WTC11 (cell line): ENCODE results near the gene KSR2. TPM values are rescaled to one million over a fixed set of nuclear protein-coding genes. Genes with fewer than 3 reads are reported as not detected.

Experiments used
- ATAC-seq: fragments of 200-7000 bp; cut with Tn5 transposase; 2 replicates; pipeline ENCODE4 v1.10.0; 2021; ENCODE audit warnings: mild to moderate bottlenecking, moderate library complexity
- CTCF ChIA-PET: fragments of 300-600 bp; sonication (Branson Sonifier 250); formaldehyde crosslinking; loops from one replicate; lab custom pipeline; 2021; ENCODE audit warnings: antibody characterized with exemption; lab: Charles Lee
- POLR2A ChIA-PET: fragments of 350-600 bp; sonication (Branson Sonifier 250); formaldehyde crosslinking; loops from one replicate; lab custom pipeline; 2021; ENCODE audit warnings: antibody characterized with exemption; lab: Charles Lee
- DNase-seq: peaks from one replicate; pipeline ENCODE4 v3.0.0; 2021; ENCODE audit warnings: low spot score
- H3K27ac Mint-ChIP-seq: 2 replicates; pipeline ENCODE4 v1.8.0; 2021; ENCODE audit warnings: mixed read lengths
- H3K27me3 Mint-ChIP-seq: 2 replicates; pipeline ENCODE4 v1.8.0; 2021; ENCODE audit warnings: low read depth, mild to moderate bottlenecking, moderate library complexity, mixed read lengths
- H3K36me3 Mint-ChIP-seq: 2 replicates; pipeline ENCODE4 v1.8.0; 2021; ENCODE audit warnings: mixed read lengths
- H3K4me1 Mint-ChIP-seq: 2 replicates; pipeline ENCODE4 v1.8.0; 2022; ENCODE audit warnings: mixed read lengths
- H3K4me3 Mint-ChIP-seq: 2 replicates; pipeline ENCODE4 v1.8.0; 2021; ENCODE audit warnings: mild to moderate bottlenecking, moderate library complexity, mixed read lengths
- H3K9me3 Mint-ChIP-seq: 2 replicates; pipeline ENCODE4 v1.8.0; 2021; ENCODE audit warnings: mixed read lengths
- ATF3 ChIP-seq: sonication (generic); formaldehyde crosslinking; conservative IDR thresholded peaks from 2 replicates; pipeline ENCODE4 v1.8.1; 2022; ENCODE audit warnings: mild to moderate bottlenecking, missing genetic modification reagents
- CREB1 ChIP-seq: sonication (generic); formaldehyde crosslinking; IDR thresholded peaks from 2 replicates; pipeline ENCODE4 v1.8.0; 2023; ENCODE audit warnings: mild to moderate bottlenecking, missing genetic modification reagents
- ELF4 ChIP-seq: sonication (generic); formaldehyde crosslinking; IDR thresholded peaks from 2 replicates; pipeline ENCODE4 v1.8.1; 2022; ENCODE audit warnings: low read depth, mild to moderate bottlenecking, moderate library complexity, missing genetic modification reagents
- FOXJ3 ChIP-seq: sonication (generic); formaldehyde crosslinking; IDR thresholded peaks from 2 replicates; pipeline ENCODE4 v1.9.0; 2021; ENCODE audit warnings: missing genetic modification reagents, mild to moderate bottlenecking, borderline replicate concordance
- FOXK1 ChIP-seq: sonication (generic); formaldehyde crosslinking; IDR thresholded peaks from 2 replicates; pipeline ENCODE4 v1.8.0; 2022; ENCODE audit warnings: mild to moderate bottlenecking, moderate library complexity, missing genetic modification reagents
- GABPB1 ChIP-seq: sonication (generic); formaldehyde crosslinking; IDR thresholded peaks from 2 replicates; pipeline ENCODE4 v1.8.1; 2023; ENCODE audit warnings: mild to moderate bottlenecking, missing genetic modification reagents
- GRHL2 ChIP-seq: fragments of 250-450 bp; sonication (Bioruptor Pico); IDR thresholded peaks from 2 replicates; pipeline ENCODE4 v1.8.0; 2022; ENCODE audit warnings: mild to moderate bottlenecking, moderate library complexity; ENCODE audit not compliant: insufficient replicate concordance, severe bottlenecking
- JUN ChIP-seq: sonication (generic); formaldehyde crosslinking; IDR thresholded peaks from 2 replicates; pipeline ENCODE4 v1.8.0; 2023; ENCODE audit warnings: mild to moderate bottlenecking, missing genetic modification reagents
- NFYB ChIP-seq: sonication (generic); formaldehyde crosslinking; conservative IDR thresholded peaks from 2 replicates; pipeline ENCODE4 v1.8.0; 2022; ENCODE audit warnings: low read depth, missing genetic modification reagents
- NR1H2 ChIP-seq: sonication (generic); formaldehyde crosslinking; IDR thresholded peaks from 2 replicates; pipeline ENCODE4 v1.9.0; 2021; ENCODE audit warnings: mild to moderate bottlenecking, moderate library complexity, missing genetic modification reagents
- RELA ChIP-seq: sonication (generic); formaldehyde crosslinking; IDR thresholded peaks from 2 replicates; pipeline ENCODE4 v1.8.1; 2022; ENCODE audit warnings: missing genetic modification reagents, mild to moderate bottlenecking, borderline replicate concordance
- TEAD1 ChIP-seq: sonication (generic); formaldehyde crosslinking; IDR thresholded peaks from 2 replicates; pipeline ENCODE4 v1.8.0; 2022; ENCODE audit warnings: mild to moderate bottlenecking, missing genetic modification reagents
- TP53 ChIP-seq: sonication (generic); formaldehyde crosslinking; IDR thresholded peaks from 2 replicates; pipeline ENCODE4 v1.8.1; 2023; ENCODE audit warnings: mild to moderate bottlenecking, missing genetic modification reagents
- ZNF232 ChIP-seq: sonication (generic); formaldehyde crosslinking; IDR thresholded peaks from 2 replicates; pipeline ENCODE4 v1.8.0; 2022; ENCODE audit warnings: mild to moderate bottlenecking, missing genetic modification reagents
- total RNA-seq: library from RNA; stranded (reverse); gene quantifications from 3 replicates; pipeline ENCODE4 v1.2.3, GENCODE V29; 2021
- TF ChIP-seq, protein P1 (sequence below): fragments of 250-450 bp; sonication (Bioruptor Pico); IDR thresholded peaks from 2 replicates; pipeline ENCODE4 v1.9.0; 2021; ENCODE audit warnings: moderate library complexity, mild to moderate bottlenecking, inconsistent platforms, borderline replicate concordance
- TF ChIP-seq, protein P2 (sequence below): sonication (generic); formaldehyde crosslinking; IDR thresholded peaks from 2 replicates; pipeline ENCODE4 v1.8.0; 2022; ENCODE audit warnings: mild to moderate bottlenecking, missing genetic modification reagents
- TF ChIP-seq, protein P3 (sequence below): sonication (generic); formaldehyde crosslinking; IDR thresholded peaks from 2 replicates; pipeline ENCODE4 v1.8.0; 2022; ENCODE audit warnings: mild to moderate bottlenecking, missing genetic modification reagents
- TF ChIP-seq, protein P4 (sequence below): sonication (generic); formaldehyde crosslinking; IDR thresholded peaks from 2 replicates; pipeline ENCODE4 v1.8.0; 2023; ENCODE audit warnings: missing genetic modification reagents, mild to moderate bottlenecking, borderline replicate concordance
- TF ChIP-seq, protein P5 (sequence below): sonication (generic); formaldehyde crosslinking; IDR thresholded peaks from 2 replicates; pipeline ENCODE4 v1.8.0; 2023; ENCODE audit warnings: mild to moderate bottlenecking, missing genetic modification reagents

The KSR2 gene
- total RNA-seq, 1 experiment from 2014 or later, result 2.4 TPM

GRCh38 chr12:117641885-117642284, 326.9 kb downstream of the KSR2 start:
- no peak for TF ChIP-seq ELF4
- TF ChIP-seq RELA (CRISPR knock-in tag), result no peak
- TF ChIP-seq, protein P1, sequence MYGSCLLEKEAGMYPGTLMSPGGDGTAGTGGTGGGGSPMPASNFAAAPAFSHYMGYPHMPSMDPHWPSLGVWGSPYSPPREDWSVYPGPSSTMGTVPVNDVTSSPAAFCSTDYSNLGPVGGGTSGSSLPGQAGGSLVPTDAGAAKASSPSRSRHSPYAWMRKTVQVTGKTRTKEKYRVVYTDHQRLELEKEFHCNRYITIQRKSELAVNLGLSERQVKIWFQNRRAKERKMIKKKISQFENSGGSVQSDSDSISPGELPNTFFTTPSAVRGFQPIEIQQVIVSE (CRISPR knock-in tag), result no peak
- TF ChIP-seq, protein P2, sequence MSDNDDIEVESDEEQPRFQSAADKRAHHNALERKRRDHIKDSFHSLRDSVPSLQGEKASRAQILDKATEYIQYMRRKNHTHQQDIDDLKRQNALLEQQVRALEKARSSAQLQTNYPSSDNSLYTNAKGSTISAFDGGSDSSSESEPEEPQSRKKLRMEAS, result no peak
- TF ChIP-seq, protein P3, sequence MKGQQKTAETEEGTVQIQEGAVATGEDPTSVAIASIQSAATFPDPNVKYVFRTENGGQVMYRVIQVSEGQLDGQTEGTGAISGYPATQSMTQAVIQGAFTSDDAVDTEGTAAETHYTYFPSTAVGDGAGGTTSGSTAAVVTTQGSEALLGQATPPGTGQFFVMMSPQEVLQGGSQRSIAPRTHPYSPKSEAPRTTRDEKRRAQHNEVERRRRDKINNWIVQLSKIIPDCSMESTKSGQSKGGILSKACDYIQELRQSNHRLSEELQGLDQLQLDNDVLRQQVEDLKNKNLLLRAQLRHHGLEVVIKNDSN (CRISPR knock-in tag), result no peak
- TF ChIP-seq NFYB (CRISPR knock-in tag), result no peak
- no peak for TF ChIP-seq TP53 (CRISPR knock-in tag)
- TF ChIP-seq FOXJ3 (CRISPR knock-in tag), result no peak
- TF ChIP-seq, protein P4, sequence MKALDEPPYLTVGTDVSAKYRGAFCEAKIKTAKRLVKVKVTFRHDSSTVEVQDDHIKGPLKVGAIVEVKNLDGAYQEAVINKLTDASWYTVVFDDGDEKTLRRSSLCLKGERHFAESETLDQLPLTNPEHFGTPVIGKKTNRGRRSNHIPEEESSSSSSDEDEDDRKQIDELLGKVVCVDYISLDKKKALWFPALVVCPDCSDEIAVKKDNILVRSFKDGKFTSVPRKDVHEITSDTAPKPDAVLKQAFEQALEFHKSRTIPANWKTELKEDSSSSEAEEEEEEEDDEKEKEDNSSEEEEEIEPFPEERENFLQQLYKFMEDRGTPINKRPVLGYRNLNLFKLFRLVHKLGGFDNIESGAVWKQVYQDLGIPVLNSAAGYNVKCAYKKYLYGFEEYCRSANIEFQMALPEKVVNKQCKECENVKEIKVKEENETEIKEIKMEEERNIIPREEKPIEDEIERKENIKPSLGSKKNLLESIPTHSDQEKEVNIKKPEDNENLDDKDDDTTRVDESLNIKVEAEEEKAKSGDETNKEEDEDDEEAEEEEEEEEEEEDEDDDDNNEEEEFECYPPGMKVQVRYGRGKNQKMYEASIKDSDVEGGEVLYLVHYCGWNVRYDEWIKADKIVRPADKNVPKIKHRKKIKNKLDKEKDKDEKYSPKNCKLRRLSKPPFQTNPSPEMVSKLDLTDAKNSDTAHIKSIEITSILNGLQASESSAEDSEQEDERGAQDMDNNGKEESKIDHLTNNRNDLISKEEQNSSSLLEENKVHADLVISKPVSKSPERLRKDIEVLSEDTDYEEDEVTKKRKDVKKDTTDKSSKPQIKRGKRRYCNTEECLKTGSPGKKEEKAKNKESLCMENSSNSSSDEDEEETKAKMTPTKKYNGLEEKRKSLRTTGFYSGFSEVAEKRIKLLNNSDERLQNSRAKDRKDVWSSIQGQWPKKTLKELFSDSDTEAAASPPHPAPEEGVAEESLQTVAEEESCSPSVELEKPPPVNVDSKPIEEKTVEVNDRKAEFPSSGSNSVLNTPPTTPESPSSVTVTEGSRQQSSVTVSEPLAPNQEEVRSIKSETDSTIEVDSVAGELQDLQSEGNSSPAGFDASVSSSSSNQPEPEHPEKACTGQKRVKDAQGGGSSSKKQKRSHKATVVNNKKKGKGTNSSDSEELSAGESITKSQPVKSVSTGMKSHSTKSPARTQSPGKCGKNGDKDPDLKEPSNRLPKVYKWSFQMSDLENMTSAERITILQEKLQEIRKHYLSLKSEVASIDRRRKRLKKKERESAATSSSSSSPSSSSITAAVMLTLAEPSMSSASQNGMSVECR, result no peak
- no peak for TF ChIP-seq ATF3 (CRISPR knock-in tag)
- no peak for TF ChIP-seq ZNF232
- TF ChIP-seq FOXK1 (CRISPR knock-in tag), result no peak
- TF ChIP-seq TEAD1, result no peak
- no peak for TF ChIP-seq JUN (CRISPR knock-in tag)
- TF ChIP-seq NR1H2, result no peak
- TF ChIP-seq, protein P5, sequence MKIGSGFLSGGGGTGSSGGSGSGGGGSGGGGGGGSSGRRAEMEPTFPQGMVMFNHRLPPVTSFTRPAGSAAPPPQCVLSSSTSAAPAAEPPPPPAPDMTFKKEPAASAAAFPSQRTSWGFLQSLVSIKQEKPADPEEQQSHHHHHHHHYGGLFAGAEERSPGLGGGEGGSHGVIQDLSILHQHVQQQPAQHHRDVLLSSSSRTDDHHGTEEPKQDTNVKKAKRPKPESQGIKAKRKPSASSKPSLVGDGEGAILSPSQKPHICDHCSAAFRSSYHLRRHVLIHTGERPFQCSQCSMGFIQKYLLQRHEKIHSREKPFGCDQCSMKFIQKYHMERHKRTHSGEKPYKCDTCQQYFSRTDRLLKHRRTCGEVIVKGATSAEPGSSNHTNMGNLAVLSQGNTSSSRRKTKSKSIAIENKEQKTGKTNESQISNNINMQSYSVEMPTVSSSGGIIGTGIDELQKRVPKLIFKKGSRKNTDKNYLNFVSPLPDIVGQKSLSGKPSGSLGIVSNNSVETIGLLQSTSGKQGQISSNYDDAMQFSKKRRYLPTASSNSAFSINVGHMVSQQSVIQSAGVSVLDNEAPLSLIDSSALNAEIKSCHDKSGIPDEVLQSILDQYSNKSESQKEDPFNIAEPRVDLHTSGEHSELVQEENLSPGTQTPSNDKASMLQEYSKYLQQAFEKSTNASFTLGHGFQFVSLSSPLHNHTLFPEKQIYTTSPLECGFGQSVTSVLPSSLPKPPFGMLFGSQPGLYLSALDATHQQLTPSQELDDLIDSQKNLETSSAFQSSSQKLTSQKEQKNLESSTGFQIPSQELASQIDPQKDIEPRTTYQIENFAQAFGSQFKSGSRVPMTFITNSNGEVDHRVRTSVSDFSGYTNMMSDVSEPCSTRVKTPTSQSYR (CRISPR knock-in tag), result no peak
- TF ChIP-seq GRHL2, result no peak
- no peak for TF ChIP-seq CREB1
- no peak for TF ChIP-seq GABPB1 (CRISPR knock-in tag)
- TF ChIP-seq, all 79 proteins: peak for 0
- ChIA-PET CTCF (no interaction called here), POLR2A (no interaction called here)
- Mint-ChIP-seq H3K36me3 (peaks cover 3% of the 10 kb centered on the region), H3K9me3 (peaks cover 5% of the 10 kb centered on the region), H3K4me3 (no peak overlapping the region), H3K27me3 (no peaks in the 10 kb centered on the region), H3K4me1 (peaks cover 8% of the 10 kb centered on the region), H3K27ac (0 out of 2 replicates have a peak overlapping the region, but pooled peaks have one; percentile 1)
- ATAC-seq (no peak), DNase-seq (no peak)
